T-helper 9 cell (primary cell): Measurements from ENCODE around the gene FHOD3.

Experiments used
- DNase-seq: peaks from one replicate; pipeline ENCODE4 v3.0.0-alpha.2; 2020

Gene FHOD3

GRCh38 chr18:36561046-36561445 is 263.5 kb downstream of the FHOD3 start:
- no peak for DNase-seq

GRCh38 chr18:36564841-36565240 is 267.3 kb downstream of the FHOD3 start:
- DNase-seq: no peak

DNA sequence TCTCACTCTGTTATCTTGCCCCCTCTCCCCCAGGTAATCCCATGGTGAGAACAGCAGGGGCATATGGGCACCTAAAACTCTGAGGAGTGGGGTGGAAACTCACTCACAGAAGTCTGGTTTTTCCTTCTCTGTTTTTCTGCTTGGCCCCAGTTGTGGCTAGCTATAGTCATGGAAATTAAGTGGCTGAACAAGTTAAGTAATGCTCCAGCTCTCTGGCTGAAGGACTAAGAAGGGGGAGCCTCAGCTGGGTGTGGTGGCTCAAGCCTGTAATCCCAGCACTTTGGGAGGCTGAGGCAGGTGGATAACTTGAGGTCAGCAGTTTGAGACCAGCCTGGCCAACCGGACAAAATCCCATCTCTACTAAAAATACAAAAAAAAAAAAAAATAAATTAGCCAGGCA is 270.3 kb downstream of the FHOD3 start:
- no peak for DNase-seq

GRCh38 chr18:36568487-36568886 is 271.0 kb downstream of the FHOD3 start:
- no peak for DNase-seq

GRCh38 chr18:36572135-36572856 is 274.8 kb downstream of the FHOD3 start:
- DNase-seq: no peak

- DNase-seq: no peak
Measured at GRCh38 chr18:36576339-36576738, 278.8 kb downstream of the FHOD3 start.

DNA sequence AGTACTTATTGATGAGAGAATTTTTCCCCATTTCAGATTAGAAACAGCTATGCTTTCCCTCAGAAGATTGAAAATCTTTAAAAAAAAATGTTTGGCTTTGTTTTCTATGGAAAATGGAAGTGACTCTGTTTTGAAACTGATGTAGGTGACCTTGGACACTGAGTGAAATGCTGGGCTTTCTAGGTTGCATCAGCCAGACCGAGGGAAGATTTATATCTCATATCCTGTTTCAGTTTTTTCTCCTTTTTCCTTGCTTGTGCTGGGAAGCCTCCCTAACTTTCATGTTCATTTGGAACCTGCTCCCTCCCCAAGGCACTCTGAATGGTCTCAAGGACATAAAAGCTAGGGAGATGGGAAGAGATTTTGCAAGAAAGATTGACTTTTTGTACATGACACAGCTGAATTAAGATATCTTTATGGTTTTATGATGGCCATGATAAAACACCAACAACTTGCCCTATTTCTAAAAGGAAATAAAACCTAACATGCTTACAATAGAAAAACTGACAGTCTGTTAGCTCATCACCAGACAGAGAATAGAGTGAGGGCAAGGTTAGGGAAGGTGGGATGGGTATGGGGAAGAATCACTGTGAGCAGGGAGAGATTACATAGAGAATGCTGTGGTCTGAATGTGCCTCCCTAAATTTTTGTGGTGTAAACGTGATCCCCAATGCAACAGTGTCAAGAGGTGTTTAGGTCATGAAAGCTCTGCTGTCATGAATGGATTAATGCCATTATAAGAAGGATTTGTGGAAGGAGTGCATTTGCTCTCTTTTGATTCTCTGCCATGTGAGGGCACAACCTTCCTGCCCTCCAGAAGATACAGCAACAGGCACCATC is 281.6 kb downstream of the FHOD3 start:
- DNase-seq: no peak

- no peak for DNase-seq
Measured at GRCh38 chr18:36580266-36580665, 282.8 kb downstream of the FHOD3 start.

DNA sequence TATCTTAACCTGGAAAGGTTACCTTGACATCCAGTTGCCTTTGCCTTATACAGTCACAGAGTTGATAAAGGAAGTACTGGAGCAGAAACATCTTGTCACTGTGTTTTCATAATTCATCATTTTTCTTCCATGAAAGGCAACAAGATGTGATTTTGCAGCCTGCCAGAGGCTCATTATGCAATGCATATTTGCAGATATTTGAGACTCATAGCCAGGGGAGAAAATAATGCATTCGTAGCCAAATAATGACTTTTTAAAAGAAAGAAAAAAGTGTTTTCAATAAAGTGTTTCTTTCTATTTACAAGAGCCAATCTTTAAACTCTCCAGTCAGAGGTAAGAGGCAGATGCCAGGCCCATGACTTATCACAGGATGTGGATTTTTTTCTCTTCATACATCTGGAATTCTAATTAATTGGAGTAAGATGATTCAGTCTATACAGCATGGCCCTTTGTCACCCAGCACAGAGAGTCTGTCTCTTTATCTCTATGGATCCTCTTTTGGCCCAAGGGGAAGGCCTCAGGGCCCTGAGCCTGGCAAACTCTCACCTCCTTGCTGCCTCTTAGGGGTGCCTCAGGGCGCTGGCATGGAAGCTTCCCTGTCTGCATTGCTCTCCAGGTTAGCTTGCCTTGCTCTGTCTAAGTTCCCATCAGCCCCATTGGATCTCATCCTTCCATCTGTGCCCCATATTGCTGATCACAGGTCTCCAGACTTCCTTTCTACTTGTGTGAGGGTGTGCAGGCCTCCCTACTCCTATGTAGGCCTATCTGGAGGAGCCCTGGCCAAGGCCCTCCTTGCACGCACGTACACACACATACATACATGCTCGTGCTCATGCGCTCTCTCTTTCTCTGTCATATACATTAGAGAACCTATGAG is 283.6 kb downstream of the FHOD3 start:
- no peak for DNase-seq

- DNase-seq: no peak
Measured at GRCh38 chr18:36582988-36583745, 285.7 kb downstream of the FHOD3 start.

- no peak for DNase-seq
Measured at GRCh38 chr18:36589857-36590543, 292.5 kb downstream of the FHOD3 start.

DNA sequence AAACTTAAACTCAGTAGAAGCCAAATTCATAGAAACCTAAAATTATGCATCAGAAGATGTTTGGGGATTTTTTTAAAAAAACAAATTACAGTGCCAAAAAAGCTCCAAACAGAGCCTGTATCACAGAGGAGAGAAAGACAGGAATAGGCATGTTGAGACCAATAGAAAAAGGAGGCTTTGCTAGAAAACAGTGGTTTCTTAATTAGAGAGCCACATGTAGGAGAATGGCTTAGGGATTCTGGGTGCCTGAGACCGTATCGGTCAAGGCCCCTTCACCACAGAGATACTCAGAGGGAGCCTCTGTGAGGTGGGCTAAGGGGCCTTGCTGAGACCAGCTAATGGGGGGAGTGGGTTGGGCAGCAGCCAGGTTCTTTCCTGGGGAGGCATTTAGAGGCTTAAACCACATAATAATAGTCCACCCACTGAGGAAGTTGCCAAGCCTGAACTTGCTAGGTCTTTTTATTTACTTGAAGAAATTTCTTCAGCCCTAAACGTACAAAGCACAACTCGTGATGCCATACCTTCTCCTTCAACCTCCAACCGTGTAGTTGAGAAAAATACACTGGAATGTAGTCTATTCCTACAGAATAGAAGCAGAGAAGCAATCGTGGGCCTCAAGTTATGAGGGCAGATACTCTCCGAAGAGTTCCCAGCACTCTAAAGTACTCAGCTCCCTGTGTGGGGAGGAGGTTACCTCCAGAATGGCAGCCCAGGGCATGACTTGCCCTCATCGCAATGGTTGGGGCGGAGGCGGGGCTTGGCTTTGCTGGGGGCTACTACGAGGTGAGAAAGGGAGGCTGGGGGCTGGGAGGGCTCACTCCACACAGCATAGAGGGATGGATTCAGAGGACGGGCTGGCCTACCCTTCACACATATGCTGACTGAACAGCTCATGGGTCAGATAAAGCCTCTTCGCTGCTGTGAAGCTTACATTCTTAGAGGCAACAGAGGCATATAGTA is 293.4 kb downstream of the FHOD3 start:
- DNase-seq: no peak

DNA sequence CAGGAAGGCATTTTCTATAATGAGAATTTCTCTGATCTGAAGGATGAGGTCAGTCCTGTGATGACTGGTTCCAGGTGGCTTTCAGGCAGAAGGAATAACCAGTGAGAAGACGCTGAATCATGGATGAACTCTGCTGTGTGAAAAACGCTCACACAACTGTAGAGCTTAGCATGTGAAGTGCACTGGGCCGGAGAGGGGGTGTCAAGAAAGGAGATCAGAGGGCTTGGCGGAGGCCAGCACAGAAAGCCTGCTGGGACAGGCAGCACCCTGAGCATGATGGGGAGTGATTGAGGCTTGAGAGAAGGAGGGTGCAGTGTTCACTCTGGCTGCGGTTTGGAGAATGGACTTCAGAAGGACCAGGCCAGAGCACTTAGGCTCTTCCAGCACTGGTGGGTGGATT is 294.8 kb downstream of the FHOD3 start:
- DNase-seq: no peak

DNA sequence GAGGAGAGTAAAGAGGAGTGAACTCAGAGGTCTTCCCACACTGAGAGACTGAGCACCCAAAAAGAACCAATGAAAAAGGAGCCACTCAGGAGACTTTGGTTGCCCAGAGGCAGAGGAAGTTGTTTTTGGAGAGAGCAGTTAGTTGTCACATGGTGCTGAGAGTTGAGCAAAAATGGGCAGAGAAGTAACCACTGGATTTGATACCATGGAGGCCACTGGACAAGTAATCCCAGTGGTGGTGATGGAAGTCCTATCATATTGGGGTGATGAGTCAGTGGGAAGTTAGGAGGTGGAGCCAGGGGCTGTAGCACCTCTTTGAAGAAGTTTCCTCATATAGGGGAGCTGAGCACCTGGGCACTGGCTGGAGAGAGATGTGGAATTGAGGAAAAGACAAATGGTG is 295.5 kb downstream of the FHOD3 start:
- DNase-seq: no peak

GRCh38 chr18:36593641-36594040 is 296.1 kb downstream of the FHOD3 start:
- DNase-seq: no peak

DNA sequence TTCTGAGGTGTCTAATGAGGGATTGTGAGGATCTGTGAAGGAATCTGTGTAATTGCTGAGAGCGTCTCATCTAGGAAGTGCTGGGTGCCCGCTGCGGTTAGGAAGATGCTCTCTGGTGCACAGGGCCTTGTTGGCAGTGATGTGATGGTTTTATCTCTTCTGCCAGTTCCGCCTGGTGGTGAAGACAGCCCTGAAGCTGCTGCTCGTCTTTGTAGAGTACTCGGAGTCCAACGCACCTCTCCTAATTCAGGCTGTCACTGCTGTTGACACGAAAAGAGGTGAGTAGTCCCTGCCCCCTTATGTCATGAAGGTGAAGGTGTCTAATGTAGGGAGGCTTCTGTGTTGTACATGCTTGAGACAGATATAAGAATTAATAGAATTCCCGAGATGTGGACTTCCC is 297.1 kb downstream of the FHOD3 start:
- DNase-seq: no peak

GRCh38 chr18:36595046-36595817 is 297.7 kb downstream of the FHOD3 start:
- no peak for DNase-seq

GRCh38 chr18:36595818-36596215 is 298.3 kb downstream of the FHOD3 start:
- no peak for DNase-seq

- DNase-seq: no peak
Measured at GRCh38 chr18:36597636-36598035, 300.1 kb downstream of the FHOD3 start.

GRCh38 chr18:36600548-36600947 is 303.0 kb downstream of the FHOD3 start:
- no peak for DNase-seq
